B cell (primary cell): ENCODE data around the gene MYO18A. TPM values are rescaled to one million over a fixed set of nuclear protein-coding genes. Genes with fewer than 3 reads are reported as not detected.

Source experiments
- ATAC-seq: fragments of 200-7000 bp; cut with Tn5 transposase; one replicate; pipeline ENCODE4 v1.10.0; 2021; ENCODE audit warnings: low read depth, mild to moderate bottlenecking, moderate number of reproducible peaks, moderate library complexity
- CTCF ChIA-PET: fragments of 350-600 bp; sonication (Branson Sonifier 250); formaldehyde crosslinking; loops from one replicate; lab custom pipeline; 2021; ENCODE audit warnings: antibody characterized with exemption, inconsistent platforms; lab: Charles Lee
- POLR2A ChIA-PET: fragments of 350-600 bp; sonication (Branson Sonifier 250); formaldehyde crosslinking; loops from one replicate; lab custom pipeline; 2021; ENCODE audit warnings: antibody characterized with exemption; lab: Charles Lee
- DNase-seq: peaks from one replicate; pipeline ENCODE4 v3.0.0; 2013
- H2AFZ ChIP-seq: 2 replicates; pipeline ENCODE4 v1.6.1; 2012; ENCODE audit warnings: mild to moderate bottlenecking, low read depth, low read length; ENCODE audit not compliant: insufficient read depth, poor library complexity, severe bottlenecking
- H3K27ac ChIP-seq, 2 donors: 1 replicate in 1 of 2; 2 replicates in 1 of 2; pipeline ENCODE4 v1.5.1; 2012 to 2013; ENCODE audit warnings: low read length in 2 of 2, mild to moderate bottlenecking in 2 of 2, moderate library complexity in 1 of 2
- H3K27me3 ChIP-seq, 4 experiments: fragments of 200-600 bp in 1 of 4; sonication (generic) in 1 of 4; replicated peaks in 1 of 4; 1 replicate in 2 of 4; 2 replicates in 2 of 4; pipeline versions ENCODE4 v1.6.1 to v1.7.0; 2013 to 2016; ENCODE audit warnings: low read length in 3 of 4, mild to moderate bottlenecking in 2 of 4, mixed read lengths in 1 of 4, moderate library complexity in 1 of 4; ENCODE audit not compliant: insufficient read depth in 4 of 4, control insufficient read depth in 3 of 4; ENCODE audit errors: control extremely low read depth in 1 of 4
- H3K36me3 ChIP-seq, 2 experiments: replicated peaks in 1 of 2; 1 replicate in 1 of 2; 2 replicates in 1 of 2; pipeline versions ENCODE4 v1.6.1 to v1.7.1; 2013; ENCODE audit warnings: low read length in 1 of 2; ENCODE audit not compliant: insufficient read depth in 2 of 2, control insufficient read depth in 1 of 2; ENCODE audit errors: control extremely low read depth in 1 of 2, extremely low read depth in 1 of 2
- H3K4me1 ChIP-seq, 2 donors: fragments of 200-600 bp in 1 of 2; sonication (generic) in 1 of 2; 1 replicate in 1 of 2; 2 replicates in 1 of 2; pipeline versions ENCODE4 v1.5.1 to v1.6.1; 2013 to 2017; ENCODE audit warnings: low read length in 2 of 2; ENCODE audit not compliant: control insufficient read depth in 2 of 2, insufficient read depth in 2 of 2
- H3K4me2 ChIP-seq: replicated peaks from 2 replicates; pipeline ENCODE3; 2012; ENCODE audit warnings: mild to moderate bottlenecking, low read depth, low read length; ENCODE audit not compliant: poor library complexity, severe bottlenecking
- H3K4me3 ChIP-seq, 5 experiments: fragments of 200-600 bp in 1 of 5; sonication (generic) in 1 of 5; 1 replicate in 3 of 5; 2 replicates in 2 of 5; pipeline versions ENCODE4 v1.5.1 to v1.7.0; 2011 to 2016; ENCODE audit warnings: low read length in 4 of 5, mild to moderate bottlenecking in 4 of 5, low read depth in 2 of 5, control low read depth in 1 of 5, moderate library complexity in 1 of 5; ENCODE audit not compliant: insufficient read depth in 1 of 5; ENCODE audit errors: control extremely low read depth in 1 of 5, extremely low read depth in 1 of 5
- H3K79me2 ChIP-seq: fragments of 200-600 bp; sonication (generic); one replicate; pipeline ENCODE4 v1.6.0; 2016; ENCODE audit warnings: low read length; ENCODE audit not compliant: control insufficient read depth, insufficient read depth
- H3K9ac ChIP-seq: fragments of 200-600 bp; sonication (generic); 2 replicates; pipeline ENCODE4 v1.6.1; 2017; ENCODE audit warnings: mild to moderate bottlenecking, low read length, moderate library complexity
- H3K9me3 ChIP-seq, 3 donors: one replicate each; pipeline versions ENCODE4 v1.6.1 to v1.7.1; 2013; ENCODE audit warnings: low read length in 2 of 3; ENCODE audit not compliant: control insufficient read depth in 2 of 3, insufficient read depth in 1 of 3; ENCODE audit errors: control extremely low read depth in 1 of 3
- H4K20me1 ChIP-seq: 2 replicates; pipeline ENCODE4 v1.6.0; 2012; ENCODE audit warnings: mild to moderate bottlenecking, low read length; ENCODE audit not compliant: insufficient read depth, control insufficient read depth, poor library complexity, severe bottlenecking
- H3K27ac Mint-ChIP-seq: one replicate; pipeline ENCODE4 v1.8.0; 2021; ENCODE audit warnings: mixed read lengths
- H3K27me3 Mint-ChIP-seq: one replicate; pipeline ENCODE4 v1.8.0; 2021; ENCODE audit warnings: mixed read lengths
- H3K4me1 Mint-ChIP-seq: one replicate; pipeline ENCODE4 v1.8.0; 2021; ENCODE audit warnings: mixed read lengths
- H3K4me3 Mint-ChIP-seq: one replicate; pipeline ENCODE4 v1.8.0; 2021; ENCODE audit warnings: mixed read lengths
- H3K9me3 Mint-ChIP-seq: one replicate; pipeline ENCODE4 v1.8.0; 2022; ENCODE audit warnings: mixed read lengths; ENCODE audit not compliant: insufficient read depth
- EZH2 ChIP-seq: IDR thresholded peaks from 2 replicates; pipeline ENCODE4 v1.6.1; 2012; ENCODE audit warnings: borderline replicate concordance, low read depth, mild to moderate bottlenecking, moderate library complexity, low read length; ENCODE audit not compliant: insufficient read depth, poor library complexity, severe bottlenecking
- WGBS: methylation state at CpG from one replicate; pipeline ENCODE4 v1.1.5; 2013; ENCODE audit warnings: missing lambda C conversion rate; ENCODE audit not compliant: insufficient coverage; 5-methylcytosine and 5-hydroxymethylcytosine counted together
- intact Hi-C: fragments of 100-400 bp; cut with micrococcal nuclease; formaldehyde crosslinking; loops from one replicate; pipeline ENCODE4 v1.10.0; 2022
- polyA plus RNA-seq: library from polyadenylated mRNA; depleted of rRNA; stranded (reverse); fragments of >200 nt; gene quantifications from 2 replicates; pipeline ENCODE4 v1.2.3, GENCODE V29; 2012
- total RNA-seq, 2 donors: library from RNA; stranded (reverse); fragments of 120-200 nt in 1 of 2; gene quantifications; 1 replicate in 1 of 2; 2 replicates in 1 of 2; pipeline versions ENCODE4 v1.2.3 to v1.2.4, GENCODE V29; 2013 to 2022
- TF ChIP-seq, protein P1 (sequence below): fragments of 200-600 bp; IDR thresholded peaks from one replicate; pipeline ENCODE4 v1.8.0; 2022; ENCODE audit warnings: antibody characterized with exemption, mild to moderate bottlenecking

MYO18A gene
- total and polyA plus RNA-seq, 2 donors (not counting 1 experiment from before 2014, with no cell fraction given) = 72.2 to 155 TPM

GRCh38 chr17:29216181-29216580 is 36.0 kb upstream of the MYO18A start:
- Histone ChIP-seq H3K36me3 (no peaks in the 10 kb centered on the region), H3K4me2 (no peak overlapping the region), H3K9me3 (no peaks in the 10 kb centered on the region), H3K4me3 (no peak overlapping the region), H3K27ac (no peak overlapping the region), H3K9ac (no peak overlapping the region), H3K27me3 (no peaks in the 10 kb centered on the region), H4K20me1 (no peaks in the 10 kb centered on the region), H2AFZ (no peak overlapping the region), H3K4me1 (peaks cover 5 to 12% of the 10 kb centered on the region in 2 donors), H3K79me2 (no peaks in the 10 kb centered on the region)
- no peak for TF ChIP-seq EZH2
- TF ChIP-seq, protein P1, sequence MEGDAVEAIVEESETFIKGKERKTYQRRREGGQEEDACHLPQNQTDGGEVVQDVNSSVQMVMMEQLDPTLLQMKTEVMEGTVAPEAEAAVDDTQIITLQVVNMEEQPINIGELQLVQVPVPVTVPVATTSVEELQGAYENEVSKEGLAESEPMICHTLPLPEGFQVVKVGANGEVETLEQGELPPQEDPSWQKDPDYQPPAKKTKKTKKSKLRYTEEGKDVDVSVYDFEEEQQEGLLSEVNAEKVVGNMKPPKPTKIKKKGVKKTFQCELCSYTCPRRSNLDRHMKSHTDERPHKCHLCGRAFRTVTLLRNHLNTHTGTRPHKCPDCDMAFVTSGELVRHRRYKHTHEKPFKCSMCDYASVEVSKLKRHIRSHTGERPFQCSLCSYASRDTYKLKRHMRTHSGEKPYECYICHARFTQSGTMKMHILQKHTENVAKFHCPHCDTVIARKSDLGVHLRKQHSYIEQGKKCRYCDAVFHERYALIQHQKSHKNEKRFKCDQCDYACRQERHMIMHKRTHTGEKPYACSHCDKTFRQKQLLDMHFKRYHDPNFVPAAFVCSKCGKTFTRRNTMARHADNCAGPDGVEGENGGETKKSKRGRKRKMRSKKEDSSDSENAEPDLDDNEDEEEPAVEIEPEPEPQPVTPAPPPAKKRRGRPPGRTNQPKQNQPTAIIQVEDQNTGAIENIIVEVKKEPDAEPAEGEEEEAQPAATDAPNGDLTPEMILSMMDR = no peak
- WGBS = 74% methylated on average over 4 of the region's 6 CpGs
- POLR2A ChIA-PET = no interaction called here
- Mint-ChIP-seq H3K4me3 (no peak overlapping the region), H3K27ac (no peak overlapping the region), H3K4me1 (peaks cover 8% of the 10 kb centered on the region), H3K27me3 (peaks cover 5% of the 10 kb centered on the region), H3K9me3 (no peaks in the 10 kb centered on the region)
- ATAC-seq (no peak), DNase-seq (no peak)
- intact Hi-C loops = no loop called here
- CTCF ChIA-PET = interaction anchor here (1.2 to 14.8 kb wide), 5 partner anchors 9 to 85 kb away, joined by 3 to 304 read pairs (median 5); no protein-coding TSS in a partner anchor

DNA sequence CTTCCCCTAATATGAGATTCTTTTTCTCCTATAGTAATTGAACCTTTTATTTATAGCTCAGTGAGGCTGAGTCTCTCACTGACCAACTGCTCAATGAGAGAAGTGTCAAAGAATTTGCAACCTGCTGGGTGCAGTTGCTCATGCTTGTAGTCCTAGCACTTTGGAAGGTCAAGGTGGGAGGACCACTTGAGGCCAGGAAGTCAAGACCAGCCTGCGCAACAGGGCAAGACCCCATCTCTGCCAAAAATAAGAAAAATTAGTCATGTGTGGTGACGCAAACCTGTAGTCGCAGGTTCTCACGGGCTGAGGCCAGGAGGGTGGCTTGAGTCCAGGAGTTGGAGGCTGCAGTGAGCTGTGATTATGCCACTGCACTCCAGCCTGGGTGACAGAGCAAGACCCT is 35.5 kb upstream of the MYO18A start:
- no peaks in the 10 kb centered on the region for H3K27me3 ChIP-seq
- peaks cover 8% of the 10 kb centered on the region for H3K4me1 Mint-ChIP-seq
- H3K27me3 Mint-ChIP-seq = peaks cover 5% of the 10 kb centered on the region
- H3K4me3 ChIP-seq = no peak overlapping the region
- intact Hi-C loops = no loop called here
- no peaks in the 10 kb centered on the region for H3K9me3 Mint-ChIP-seq
- no peaks in the 10 kb centered on the region for H3K9me3 ChIP-seq
- no peak overlapping the region for H3K27ac Mint-ChIP-seq
- H3K4me1 ChIP-seq = peaks cover 5 to 12% of the 10 kb centered on the region in 2 donors
- ChIA-PET POLR2A (no interaction called here), CTCF (interaction anchor here (1.2 to 14.8 kb wide), 5 partner anchors 8 to 92 kb away, joined by 3 to 304 read pairs (median 6); no protein-coding TSS in a partner anchor)
- H3K27ac ChIP-seq = no peak overlapping the region
- ATAC-seq (no peak), DNase-seq (no peak)
- H3K4me3 Mint-ChIP-seq = no peak overlapping the region
- no peaks in the 10 kb centered on the region for H4K20me1 ChIP-seq
- no peak for TF ChIP-seq EZH2
- TF ChIP-seq, protein P1 = no peak
- H3K4me2 ChIP-seq = no peak overlapping the region
- no peak overlapping the region for H3K9ac ChIP-seq
- WGBS = 100% methylated on average over 1 of the region's 4 CpGs
- no peaks in the 10 kb centered on the region for H3K36me3 ChIP-seq
- no peaks in the 10 kb centered on the region for H3K79me2 ChIP-seq
- no peak overlapping the region for H2AFZ ChIP-seq
